GM06990 (cell line): ENCODE measurements around the gene CCDC97.
A peak's percentile ranks its signal among the peaks of the same experiment; 100 is the strongest.

ENCODE experiments used
- DNase-seq: peaks from one replicate; pipeline ENCODE4 v3.0.0-alpha.2; 2011; ENCODE audit not compliant: insufficient read length; ENCODE audit errors: extremely low read depth
- H3K27me3 ChIP-seq: replicated peaks from 2 replicates; pipeline ENCODE4 v1.6.0; 2011; ENCODE audit warnings: low read length; ENCODE audit not compliant: control insufficient read depth, insufficient read depth
- H3K36me3 ChIP-seq: 2 replicates; pipeline ENCODE4 v1.5.1; 2011; ENCODE audit warnings: low read length; ENCODE audit not compliant: control insufficient read depth, insufficient read depth
- H3K4me3 ChIP-seq: replicated peaks from 2 replicates; pipeline ENCODE4 v1.5.1; 2011; ENCODE audit warnings: low read depth, mild to moderate bottlenecking, control low read depth, low read length
- TF ChIP-seq, protein P1 (sequence below): IDR thresholded peaks from 2 replicates; pipeline ENCODE4 v1.5.1; 2011; ENCODE audit warnings: low read length, control low read depth, mild to moderate bottlenecking, inconsistent platforms; ENCODE audit not compliant: insufficient read depth, poor library complexity, severe bottlenecking

CCDC97 gene

DNA sequence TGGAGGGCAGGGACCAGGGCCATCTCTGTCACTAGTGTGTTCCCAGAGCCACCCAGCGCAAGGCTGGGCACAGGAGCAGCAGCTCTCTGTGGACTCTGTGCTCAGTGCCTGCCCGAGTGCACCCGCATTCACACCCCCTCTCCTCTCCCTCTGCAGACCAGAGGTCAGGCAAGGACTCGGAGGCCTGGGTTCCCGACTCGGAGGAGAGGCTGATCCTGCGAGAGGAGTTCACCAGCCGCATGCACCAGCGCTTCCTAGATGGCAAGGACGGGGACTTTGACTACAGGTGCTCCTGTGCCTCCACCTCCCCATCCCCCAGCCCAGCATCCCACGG, 10.2 kb downstream of the CCDC97 start:
- Histone ChIP-seq H3K4me3 (no peak overlapping the region), H3K27me3 (no peaks in the 10 kb centered on the region), H3K36me3 (peaks cover 44% of the 10 kb centered on the region)
- DNase-seq: no peak
- TF ChIP-seq, protein P1, sequence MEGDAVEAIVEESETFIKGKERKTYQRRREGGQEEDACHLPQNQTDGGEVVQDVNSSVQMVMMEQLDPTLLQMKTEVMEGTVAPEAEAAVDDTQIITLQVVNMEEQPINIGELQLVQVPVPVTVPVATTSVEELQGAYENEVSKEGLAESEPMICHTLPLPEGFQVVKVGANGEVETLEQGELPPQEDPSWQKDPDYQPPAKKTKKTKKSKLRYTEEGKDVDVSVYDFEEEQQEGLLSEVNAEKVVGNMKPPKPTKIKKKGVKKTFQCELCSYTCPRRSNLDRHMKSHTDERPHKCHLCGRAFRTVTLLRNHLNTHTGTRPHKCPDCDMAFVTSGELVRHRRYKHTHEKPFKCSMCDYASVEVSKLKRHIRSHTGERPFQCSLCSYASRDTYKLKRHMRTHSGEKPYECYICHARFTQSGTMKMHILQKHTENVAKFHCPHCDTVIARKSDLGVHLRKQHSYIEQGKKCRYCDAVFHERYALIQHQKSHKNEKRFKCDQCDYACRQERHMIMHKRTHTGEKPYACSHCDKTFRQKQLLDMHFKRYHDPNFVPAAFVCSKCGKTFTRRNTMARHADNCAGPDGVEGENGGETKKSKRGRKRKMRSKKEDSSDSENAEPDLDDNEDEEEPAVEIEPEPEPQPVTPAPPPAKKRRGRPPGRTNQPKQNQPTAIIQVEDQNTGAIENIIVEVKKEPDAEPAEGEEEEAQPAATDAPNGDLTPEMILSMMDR: no peak

DNA sequence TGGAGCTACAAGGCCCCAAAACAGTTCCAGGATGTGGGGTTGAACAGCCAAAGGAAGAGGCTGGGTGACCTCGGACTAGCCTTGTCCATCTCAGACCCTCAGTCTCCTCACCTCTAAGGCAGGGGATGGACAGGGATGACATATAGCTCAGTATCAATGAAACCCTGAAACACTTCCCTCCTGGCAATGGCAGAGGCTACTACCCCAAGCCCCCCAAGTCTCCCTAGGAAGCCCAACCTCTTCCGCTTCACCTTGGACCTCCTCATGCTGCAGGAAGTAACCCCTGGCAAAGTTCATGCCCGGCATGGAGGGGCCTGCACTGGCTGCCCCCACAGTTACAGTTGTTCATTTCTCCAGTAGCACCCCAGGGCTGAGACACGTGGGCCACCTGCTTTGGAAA, 10.6 kb downstream of the CCDC97 start:
- Histone ChIP-seq H3K36me3 (peaks cover 43% of the 10 kb centered on the region), H3K4me3 (no peak overlapping the region), H3K27me3 (no peaks in the 10 kb centered on the region)
- DNase-seq: no peak
- TF ChIP-seq, protein P1: no peak

DNA sequence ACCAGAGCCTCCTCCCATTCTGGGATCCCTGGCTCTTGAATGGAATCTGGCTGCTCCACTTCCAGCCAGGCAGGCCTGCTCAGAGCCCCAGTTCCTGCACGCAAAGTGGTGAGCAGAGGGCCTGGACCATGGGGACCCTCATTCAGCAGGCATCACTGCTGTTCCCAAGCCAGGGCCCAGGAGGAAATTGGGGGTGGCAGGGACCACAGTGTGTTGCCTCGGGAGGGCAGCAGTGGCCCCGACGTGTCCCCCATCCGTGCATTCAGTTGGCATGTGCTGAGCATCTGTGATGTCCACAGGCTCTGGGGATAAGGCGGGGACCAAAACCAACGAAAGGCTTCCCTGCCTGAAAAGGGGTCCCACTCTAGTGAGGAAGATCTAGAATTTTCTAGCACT, 11.2 kb downstream of the CCDC97 start:
- Histone ChIP-seq H3K36me3 (peaks cover 40% of the 10 kb centered on the region), H3K4me3 (no peak overlapping the region), H3K27me3 (no peaks in the 10 kb centered on the region)
- no peak for DNase-seq
- TF ChIP-seq, protein P1: no peak

DNA sequence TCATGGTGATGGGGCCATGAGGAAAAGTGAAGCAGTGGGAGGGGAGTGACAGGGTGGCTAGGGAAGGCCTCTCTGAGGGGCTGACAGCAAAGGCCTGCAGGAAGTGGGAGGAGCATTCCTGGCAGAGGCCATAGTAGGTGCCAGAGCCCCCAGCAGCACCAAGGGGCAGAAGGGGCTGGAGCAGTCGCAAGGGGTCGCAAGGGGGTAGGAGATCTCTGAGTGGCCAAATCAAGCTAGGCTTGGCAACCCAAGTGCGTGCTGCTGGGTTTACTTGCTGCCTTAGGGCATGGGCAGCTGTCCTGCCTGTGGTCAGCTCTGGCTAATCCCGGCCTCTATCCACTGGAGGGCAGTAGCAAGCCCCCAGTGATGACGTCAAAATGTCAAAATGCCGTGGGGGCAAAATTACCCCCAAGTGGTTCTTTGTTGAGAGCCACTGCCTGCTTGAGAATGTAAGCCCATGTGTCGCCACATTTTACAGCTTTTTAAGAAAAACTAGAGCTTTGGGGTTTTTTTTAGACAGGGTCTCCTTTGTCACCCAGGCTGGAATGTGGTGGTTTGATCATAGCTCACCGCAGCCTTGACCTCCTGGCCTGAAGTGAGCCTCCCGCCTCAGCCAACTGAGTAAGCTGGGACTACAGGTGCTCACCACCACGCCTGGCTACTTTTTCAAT, 11.8 kb downstream of the CCDC97 start:
- DNase-seq: no peak
- H3K4me3 ChIP-seq: no peak overlapping the region
- peaks cover 35% of the 10 kb centered on the region for H3K36me3 ChIP-seq
- TF ChIP-seq, protein P1: peak; percentile 62
- no peaks in the 10 kb centered on the region for H3K27me3 ChIP-seq

DNA sequence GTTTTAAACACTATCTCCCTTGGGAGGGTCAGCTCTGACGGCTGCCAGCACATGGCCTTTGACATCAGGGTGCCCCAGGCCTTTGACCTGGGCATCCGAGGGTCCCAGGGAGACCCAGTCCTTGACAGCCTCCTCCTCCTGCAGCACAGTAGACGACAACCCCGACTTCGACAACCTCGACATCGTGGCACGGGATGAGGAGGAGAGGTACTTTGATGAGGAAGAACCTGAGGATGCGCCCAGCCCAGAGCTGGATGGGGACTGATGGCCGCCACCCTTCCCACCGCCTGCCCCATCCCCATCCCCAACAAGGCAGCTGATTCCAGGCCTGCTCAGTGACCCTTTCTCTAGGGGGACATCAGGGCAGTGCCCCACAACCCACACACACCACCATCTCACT, 12.5 kb downstream of the CCDC97 start:
- DNase-seq: no peak
- TF ChIP-seq, protein P1: no peak
- no peak overlapping the region for H3K4me3 ChIP-seq
- peaks cover 33% of the 10 kb centered on the region for H3K36me3 ChIP-seq
- no peaks in the 10 kb centered on the region for H3K27me3 ChIP-seq

DNA sequence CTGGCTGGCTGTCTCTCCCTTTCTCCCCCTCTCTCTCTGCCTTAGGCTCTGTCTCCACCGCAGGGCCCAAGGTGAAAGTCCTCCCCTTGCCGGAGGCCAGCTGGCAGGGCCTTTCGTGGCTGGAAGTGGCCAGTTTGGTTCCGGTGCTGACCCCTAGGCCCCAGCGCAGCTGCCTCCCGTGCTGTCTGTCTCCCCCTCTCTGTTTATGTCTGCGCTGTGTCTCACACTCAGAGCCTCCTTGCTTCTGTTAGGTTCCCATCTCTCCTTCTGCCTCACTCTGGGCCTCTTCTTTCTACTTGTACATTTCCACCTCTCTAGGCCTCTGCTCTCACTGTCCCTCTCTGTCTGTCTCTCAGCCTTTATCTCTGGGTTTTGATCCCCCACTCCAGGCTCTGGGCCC, 13.1 kb downstream of the CCDC97 start:
- Histone ChIP-seq H3K4me3 (no peak overlapping the region), H3K36me3 (peaks cover 33% of the 10 kb centered on the region), H3K27me3 (no peaks in the 10 kb centered on the region)
- TF ChIP-seq, protein P1: no peak
- no peak for DNase-seq
